OCI-LY1 (cell line): ENCODE results near the gene ERGIC1.

Experiments
- H2AFZ ChIP-seq: fragments of 200-600 bp; sonication (generic), shearing (Covaris generic); 2 replicates; pipeline ENCODE4 v1.6.0; 2014; ENCODE audit warnings: antibody characterized with exemption, mild to moderate bottlenecking, low read length
- H3F3A ChIP-seq: fragments of 200-600 bp; sonication (generic), shearing (Covaris generic); 2 replicates; pipeline ENCODE4 v1.6.0; 2014; ENCODE audit warnings: mild to moderate bottlenecking, antibody characterized with exemption, low read length, moderate library complexity; ENCODE audit not compliant: insufficient read depth
- H3K27ac ChIP-seq: fragments of 200-600 bp; sonication (generic); 2 replicates; pipeline ENCODE4 v1.5.1; 2014; ENCODE audit warnings: low read length, mixed run types, mild to moderate bottlenecking, low read depth; ENCODE audit not compliant: poor library complexity, severe bottlenecking
- H3K27me3 ChIP-seq: fragments of 200-600 bp; sonication (generic); 2 replicates; pipeline ENCODE4 v1.6.0; 2014; ENCODE audit warnings: antibody characterized with exemption, mild to moderate bottlenecking, low read length, moderate library complexity; ENCODE audit not compliant: insufficient read depth
- H3K36me3 ChIP-seq: fragments of 200-600 bp; sonication (generic); 2 replicates; pipeline ENCODE4 v1.6.1; 2014; ENCODE audit warnings: mild to moderate bottlenecking, antibody characterized with exemption, low read length, moderate library complexity, mixed read lengths; ENCODE audit not compliant: insufficient read depth
- H3K4me1 ChIP-seq: fragments of 200-600 bp; sonication (generic); 2 replicates; pipeline ENCODE4 v1.5.1; 2014; ENCODE audit warnings: mild to moderate bottlenecking, low read length, moderate library complexity; ENCODE audit not compliant: insufficient read depth, severe bottlenecking
- H3K4me2 ChIP-seq: fragments of 200-600 bp; sonication (generic), shearing (Covaris generic); 2 replicates; pipeline ENCODE4 v1.6.1; 2014; ENCODE audit warnings: low read length
- H3K4me3 ChIP-seq: fragments of 200-600 bp; sonication (generic); 2 replicates; pipeline ENCODE4 v1.5.1; 2014; ENCODE audit warnings: low read length, low read depth, mild to moderate bottlenecking, mixed read lengths; ENCODE audit not compliant: poor library complexity, severe bottlenecking
- H3K79me2 ChIP-seq: fragments of 200-600 bp; shearing (Covaris generic); 2 replicates; pipeline ENCODE4 v1.6.1; 2016; ENCODE audit warnings: mixed run types, low read length, mixed read lengths; ENCODE audit not compliant: insufficient read depth
- H3K9ac ChIP-seq: fragments of 200-600 bp; sonication (generic), shearing (Covaris generic); 2 replicates; pipeline ENCODE4 v1.6.1; 2014; ENCODE audit warnings: mild to moderate bottlenecking, low read length, mixed read lengths
- H3K9me2 ChIP-seq: fragments of 200-600 bp; sonication (generic), shearing (Covaris generic); 2 replicates; pipeline ENCODE4 v1.6.1; 2014; ENCODE audit warnings: low read depth, mild to moderate bottlenecking, low read length, mixed read lengths
- H3K9me3 ChIP-seq: fragments of 200-600 bp; shearing (Covaris generic); 2 replicates; pipeline ENCODE4 v1.6.1; 2014; ENCODE audit warnings: low read length, mixed read lengths
- H4K20me1 ChIP-seq: fragments of 200-600 bp; sonication (generic), shearing (Covaris generic); 2 replicates; pipeline ENCODE4 v1.6.0; 2016; ENCODE audit warnings: mild to moderate bottlenecking, low read length; ENCODE audit not compliant: insufficient read depth
- CTCF ChIP-seq: fragments of 200-600 bp; sonication (generic), shearing (Covaris generic); IDR thresholded peaks from 2 replicates; pipeline ENCODE4 v1.5.1; 2017; ENCODE audit warnings: mild to moderate bottlenecking, antibody characterized with exemption, low read length, moderate library complexity, mixed read lengths
- EZH2 ChIP-seq: fragments of 200-600 bp; sonication (generic), shearing (Covaris generic); IDR thresholded peaks from 2 replicates; pipeline ENCODE4 v1.8.0; 2017; ENCODE audit warnings: borderline replicate concordance, mixed run types, mild to moderate bottlenecking, antibody characterized with exemption, low read length, moderate library complexity, mixed read lengths

The ERGIC1 gene

GRCh38 chr5:172868924-172869591 is 35.0 kb downstream of the ERGIC1 start:
- Histone ChIP-seq H3K27ac (no peak overlapping the region), H3K4me2 (no peak overlapping the region), H3K27me3 (no peaks in the 10 kb centered on the region), H3K79me2 (no peaks in the 10 kb centered on the region), H3K9me2 (no peaks in the 10 kb centered on the region), H3K9ac (no peak overlapping the region), H3K4me3 (no peak overlapping the region), H3F3A (no peaks in the 10 kb centered on the region), H3K9me3 (no peaks in the 10 kb centered on the region), H3K4me1 (peaks cover 15% of the 10 kb centered on the region), H3K36me3 (no peaks in the 10 kb centered on the region), H4K20me1 (no peaks in the 10 kb centered on the region), H2AFZ (no peak overlapping the region)
- no peak for TF ChIP-seq CTCF
- TF ChIP-seq EZH2 = no peak

GRCh38 chr5:172869691-172870090 is 35.6 kb downstream of the ERGIC1 start:
- Histone ChIP-seq H2AFZ (no peak overlapping the region), H3K9ac (no peak overlapping the region), H3K9me3 (no peaks in the 10 kb centered on the region), H3K36me3 (no peaks in the 10 kb centered on the region), H3K27me3 (no peaks in the 10 kb centered on the region), H4K20me1 (no peaks in the 10 kb centered on the region), H3K79me2 (no peaks in the 10 kb centered on the region), H3K4me2 (no peak overlapping the region), H3K9me2 (no peaks in the 10 kb centered on the region), H3K27ac (no peak overlapping the region), H3K4me3 (no peak overlapping the region), H3F3A (no peaks in the 10 kb centered on the region), H3K4me1 (peaks cover 15% of the 10 kb centered on the region)
- TF ChIP-seq CTCF (no peak), EZH2 (no peak)

- no peak overlapping the region for H3K4me3 ChIP-seq
- TF ChIP-seq EZH2 = no peak
- no peak for TF ChIP-seq CTCF
- no peak overlapping the region for H3K4me2 ChIP-seq
- H3K9me3 ChIP-seq = no peaks in the 10 kb centered on the region
- H3K9me2 ChIP-seq = no peaks in the 10 kb centered on the region
- H2AFZ ChIP-seq = no peak overlapping the region
- H3K4me1 ChIP-seq = peaks cover 15% of the 10 kb centered on the region
- no peaks in the 10 kb centered on the region for H3F3A ChIP-seq
- H3K27me3 ChIP-seq = no peaks in the 10 kb centered on the region
- H3K27ac ChIP-seq = peak overlapping the region; percentile 16
- H4K20me1 ChIP-seq = no peaks in the 10 kb centered on the region
- no peaks in the 10 kb centered on the region for H3K79me2 ChIP-seq
- H3K9ac ChIP-seq = no peak overlapping the region
- H3K36me3 ChIP-seq = no peaks in the 10 kb centered on the region
Observed at GRCh38 chr5:172870291-172870714, 36.3 kb downstream of the ERGIC1 start.
